ENCODE data around the gene CHST14. TPM values are rescaled to one million over a fixed set of nuclear protein-coding genes. Genes with fewer than 3 reads are reported as not detected.

The CHST14 gene
- total and polyA plus RNA-seq, 2 of the 8 experiments (the other 6 are each of a cell fraction or from before 2014, with no cell fraction given), result 13.4 to 20.3 TPM

DNA sequence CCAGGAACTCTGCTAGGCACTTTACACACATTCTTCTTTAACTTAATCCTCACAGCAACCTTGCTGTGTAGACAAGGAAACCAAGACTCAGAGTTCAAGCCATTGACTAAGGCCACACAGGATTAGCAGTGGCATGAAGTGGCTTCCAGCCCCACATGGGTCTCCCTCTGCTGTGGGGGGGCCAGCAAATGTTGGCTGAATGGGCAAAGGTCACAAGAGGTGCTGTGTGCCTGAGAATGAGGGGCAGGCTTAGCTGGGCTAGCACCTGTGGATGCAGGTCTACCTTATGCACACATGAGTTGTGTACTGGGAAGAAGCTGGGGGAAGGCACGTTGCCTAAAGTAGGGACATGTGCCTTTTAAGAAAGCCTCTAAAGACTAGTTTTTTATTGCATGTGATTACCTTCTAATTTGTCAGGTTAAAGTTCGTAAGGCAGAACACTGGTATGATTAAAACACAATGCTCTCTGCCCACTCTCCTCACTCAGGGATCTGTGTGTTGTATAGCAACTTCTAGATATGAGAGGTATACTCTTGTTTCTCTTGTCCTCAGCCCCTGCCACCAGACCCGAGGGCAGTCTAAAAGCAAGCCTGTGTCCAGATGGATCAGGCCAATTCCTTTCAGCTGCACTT is 19.1 kb upstream of the CHST14 start (continued):
- no peak for TF ChIP-seq CHD7 (IDR thresholded peaks at IDR 0.05; ENCODE audit: insufficient replicate concordance, low read length)
- no peak for TF ChIP-seq JUND (IDR thresholded peaks at IDR 0.05; ENCODE audit: low read length)
- no peak for TF ChIP-seq EGR1 (IDR thresholded peaks at IDR 0.05; ENCODE audit: borderline replicate concordance, low read depth, low read length)
- no peak for TF ChIP-seq POLR2AphosphoS5 (IDR thresholded peaks at IDR 0.05; ENCODE audit: low read depth, low read length)
- no peak for TF ChIP-seq RXRA (IDR thresholded peaks at IDR 0.05; ENCODE audit: insufficient read depth, low read depth, low read length)
- no peak for TF ChIP-seq CREB1 (IDR thresholded peaks at IDR 0.05)
- no peak for TF ChIP-seq KDM1A (IDR thresholded peaks at IDR 0.05; ENCODE audit: borderline replicate concordance, low read length)
- TF ChIP-seq POU5F1 (IDR thresholded peaks at IDR 0.05; ENCODE audit: low read depth, low read length), result no peak
- no peak for TF ChIP-seq MAX (IDR thresholded peaks at IDR 0.05)
- no peak for TF ChIP-seq NANOG (IDR thresholded peaks at IDR 0.05; ENCODE audit: insufficient read depth, low read depth, low read length, poor library complexity, severe bottlenecking)
- no peak for TF ChIP-seq RNF2 (IDR thresholded peaks at IDR 0.05; ENCODE audit: borderline replicate concordance, low read depth, low read length, missing control alignments, poor library complexity, severe bottlenecking)
